ENCODE results near the gene PCDH15. TPM values are rescaled to one million over a fixed set of nuclear protein-coding genes. Genes with fewer than 3 reads are reported as not detected.

PCDH15 gene
- total RNA-seq, 1 donor from 2014 or later = 26.3 TPM

- no peak overlapping the region for H3K27ac Mint-ChIP-seq
- no peak for DNase-seq (ENCODE audit: low spot score in 2 of 2, unreplicated experiment in 2 of 2)
- H3K27me3 Mint-ChIP-seq (ENCODE audit: low read depth) = no peaks in the 10 kb centered on the region
- H3K36me3 Mint-ChIP-seq = peaks cover 3% of the 10 kb centered on the region
- TF ChIP-seq CTCF (IDR thresholded peaks at IDR 0.05; ENCODE audit: unreplicated experiment) = no peak
- no peak overlapping the region for H3K4me3 Mint-ChIP-seq
- H3K4me1 Mint-ChIP-seq = peaks cover 6% of the 10 kb centered on the region
- peaks cover 7% of the 10 kb centered on the region for H3K9me3 Mint-ChIP-seq
Measured at GRCh38 chr10:54681136-54681535, 119.9 kb downstream of the PCDH15 start.

GRCh38 chr10:54667136-54667535 is 133.9 kb downstream of the PCDH15 start:
- no peak for DNase-seq (ENCODE audit: low spot score in 2 of 2, unreplicated experiment in 2 of 2)
- Mint-ChIP-seq H3K9me3 (no peaks in the 10 kb centered on the region), H3K4me1 (no peaks in the 10 kb centered on the region), H3K36me3 (no peaks in the 10 kb centered on the region), H3K27ac (no peak overlapping the region), H3K27me3 (ENCODE audit: low read depth) (no peaks in the 10 kb centered on the region), H3K4me3 (no peak overlapping the region)
- TF ChIP-seq CTCF (IDR thresholded peaks at IDR 0.05; ENCODE audit: unreplicated experiment) = no peak

- no peaks in the 10 kb centered on the region for H3K9me3 Mint-ChIP-seq
- H3K4me1 Mint-ChIP-seq = no peaks in the 10 kb centered on the region
- DNase-seq (ENCODE audit: low spot score in 2 of 2, unreplicated experiment in 2 of 2) = no peak
- H3K27ac Mint-ChIP-seq = no peak overlapping the region
- H3K4me3 Mint-ChIP-seq = no peak overlapping the region
- no peaks in the 10 kb centered on the region for H3K36me3 Mint-ChIP-seq
- no peak for TF ChIP-seq CTCF (IDR thresholded peaks at IDR 0.05; ENCODE audit: unreplicated experiment)
- H3K27me3 Mint-ChIP-seq (ENCODE audit: low read depth) = no peaks in the 10 kb centered on the region
Measured at GRCh38 chr10:54666192-54666591, 134.8 kb downstream of the PCDH15 start.

GRCh38 chr10:54665095-54665494 is 135.9 kb downstream of the PCDH15 start:
- Mint-ChIP-seq H3K4me3 (no peak overlapping the region), H3K27ac (no peak overlapping the region), H3K9me3 (no peaks in the 10 kb centered on the region), H3K36me3 (no peaks in the 10 kb centered on the region), H3K4me1 (no peaks in the 10 kb centered on the region), H3K27me3 (ENCODE audit: low read depth) (no peaks in the 10 kb centered on the region)
- TF ChIP-seq CTCF (IDR thresholded peaks at IDR 0.05; ENCODE audit: unreplicated experiment) = no peak
- no peak for DNase-seq (ENCODE audit: low spot score in 2 of 2, unreplicated experiment in 2 of 2)

GRCh38 chr10:54660397-54660796 is 140.6 kb downstream of the PCDH15 start:
- H3K4me3 Mint-ChIP-seq = no peak overlapping the region
- TF ChIP-seq CTCF (IDR thresholded peaks at IDR 0.05; ENCODE audit: unreplicated experiment) = no peak
- H3K27ac Mint-ChIP-seq = no peak overlapping the region
- no peaks in the 10 kb centered on the region for H3K4me1 Mint-ChIP-seq
- no peaks in the 10 kb centered on the region for H3K27me3 Mint-ChIP-seq (ENCODE audit: low read depth)
- DNase-seq (ENCODE audit: low spot score in 2 of 2, unreplicated experiment in 2 of 2) = no peak
- H3K9me3 Mint-ChIP-seq = peaks cover 18% of the 10 kb centered on the region
- H3K36me3 Mint-ChIP-seq = no peaks in the 10 kb centered on the region

GRCh38 chr10:54656643-54657042 is 144.4 kb downstream of the PCDH15 start:
- H3K36me3 Mint-ChIP-seq = no peaks in the 10 kb centered on the region
- H3K4me3 Mint-ChIP-seq = no peak overlapping the region
- H3K27me3 Mint-ChIP-seq (ENCODE audit: low read depth) = no peaks in the 10 kb centered on the region
- H3K4me1 Mint-ChIP-seq = peaks cover 3% of the 10 kb centered on the region
- DNase-seq (ENCODE audit: low spot score in 2 of 2, unreplicated experiment in 2 of 2) = no peak
- no peak for TF ChIP-seq CTCF (IDR thresholded peaks at IDR 0.05; ENCODE audit: unreplicated experiment)
- no peak overlapping the region for H3K27ac Mint-ChIP-seq
- peaks cover 18% of the 10 kb centered on the region for H3K9me3 Mint-ChIP-seq
